HG02870 (cell line): ENCODE measurements around the gene GMEB2.

ENCODE experiments used
- ATAC-seq: cut with Tn5 transposase; IDR thresholded peaks from one replicate; pipeline ENCODE4 v1.9.1; 2021; ENCODE audit warnings: mild to moderate bottlenecking, moderate library complexity; ENCODE audit not compliant: unreplicated experiment

Gene GMEB2

GRCh38 chr20:63548542-63548941, 78.4 kb downstream of the GMEB2 start:
- no peak for ATAC-seq

- ATAC-seq: no peak
Observed at GRCh38 chr20:63547725-63548480, 79.0 kb downstream of the GMEB2 start, which contains the start of gene SRMS. TSS of gene SRMS (minus strand) at chr20:63547749. CDS start at chr20:63547463, 286 bp downstream.

GRCh38 chr20:63546956-63547724, 79.8 kb downstream of the GMEB2 start:
- ATAC-seq: no peak

GRCh38 chr20:63546256-63546955, 80.5 kb downstream of the GMEB2 start:
- no peak for ATAC-seq

GRCh38 chr20:63545814-63546213, 81.1 kb downstream of the GMEB2 start:
- ATAC-seq: no peak

- no peak for ATAC-seq
Observed at GRCh38 chr20:63544958-63545516, 81.9 kb downstream of the GMEB2 start.

- no peak for ATAC-seq
Observed at GRCh38 chr20:63544241-63544957, 82.5 kb downstream of the GMEB2 start.

- no peak for ATAC-seq
Observed at GRCh38 chr20:63543733-63544132, 83.2 kb downstream of the GMEB2 start.

- ATAC-seq: no peak
Observed at GRCh38 chr20:63543131-63543530, 83.8 kb downstream of the GMEB2 start.

- no peak for ATAC-seq
Observed at GRCh38 chr20:63542696-63543095, 84.2 kb downstream of the GMEB2 start.

GRCh38 chr20:63542031-63542559, 84.8 kb downstream of the GMEB2 start:
- no peak for ATAC-seq

GRCh38 chr20:63541371-63541770, 85.5 kb downstream of the GMEB2 start:
- ATAC-seq: no peak

GRCh38 chr20:63540417-63541186, 86.3 kb downstream of the GMEB2 start:
- ATAC-seq: no peak

- ATAC-seq: no peak
Observed at GRCh38 chr20:63539441-63540370, 87.2 kb downstream of the GMEB2 start.

GRCh38 chr20:63539092-63539430, 87.8 kb downstream of the GMEB2 start:
- no peak for ATAC-seq

GRCh38 chr20:63538204-63539091, 88.5 kb downstream of the GMEB2 start:
- no peak for ATAC-seq
